Measurements from ENCODE around the gene KIRREL3. TPM values are rescaled to one million over a fixed set of nuclear protein-coding genes. Genes with fewer than 3 reads are reported as not detected.

KIRREL3 gene
- total RNA-seq, 1 donor from 2014 or later: not detected

- no peaks in the 10 kb centered on the region for H3K36me3 ChIP-seq
- H3K4me1 ChIP-seq: no peaks in the 10 kb centered on the region
- H3K27me3 ChIP-seq: peaks cover 24% of the 10 kb centered on the region
- no peaks in the 10 kb centered on the region for H3K9me3 ChIP-seq
- DNase-seq (no peak), ATAC-seq (no peak)
- H3K4me3 ChIP-seq: no peak overlapping the region
- no peak overlapping the region for H3K27ac ChIP-seq
- no peak for TF ChIP-seq CTCF (IDR thresholded peaks at IDR 0.05)
- intact Hi-C loops (cut with DNase I): no loop called here
Observed at GRCh38 chr11:126604461-126604860, 396.1 kb downstream of the KIRREL3 start.

DNA sequence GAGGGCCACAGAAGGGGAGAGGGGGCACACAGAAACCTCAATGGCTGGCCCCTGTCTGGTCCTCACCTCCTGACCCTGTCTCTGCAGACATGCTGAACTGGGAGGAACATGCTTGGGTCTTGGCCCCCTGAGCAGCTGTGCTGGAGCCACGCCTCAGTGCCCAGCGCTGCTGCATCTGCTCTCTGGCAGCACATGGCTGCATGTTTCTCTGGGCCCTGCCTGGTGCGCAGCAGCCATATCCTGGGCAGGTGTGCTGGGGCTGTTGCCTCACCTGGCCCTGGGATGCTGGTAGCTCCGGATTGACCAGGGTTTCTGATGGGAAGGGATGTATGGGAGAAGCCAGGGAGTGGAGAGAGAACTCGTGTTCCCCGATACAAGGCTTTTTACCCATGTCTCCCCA, 397.1 kb downstream of the KIRREL3 start:
- no peak overlapping the region for H3K4me3 ChIP-seq
- no peaks in the 10 kb centered on the region for H3K9me3 ChIP-seq
- intact Hi-C loops (cut with DNase I): no loop called here
- ATAC-seq (no peak), DNase-seq (no peak)
- TF ChIP-seq CTCF (IDR thresholded peaks at IDR 0.05): no peak
- H3K36me3 ChIP-seq: no peaks in the 10 kb centered on the region
- H3K27me3 ChIP-seq: peaks cover 27% of the 10 kb centered on the region
- H3K4me1 ChIP-seq: no peaks in the 10 kb centered on the region
- no peak overlapping the region for H3K27ac ChIP-seq

DNA sequence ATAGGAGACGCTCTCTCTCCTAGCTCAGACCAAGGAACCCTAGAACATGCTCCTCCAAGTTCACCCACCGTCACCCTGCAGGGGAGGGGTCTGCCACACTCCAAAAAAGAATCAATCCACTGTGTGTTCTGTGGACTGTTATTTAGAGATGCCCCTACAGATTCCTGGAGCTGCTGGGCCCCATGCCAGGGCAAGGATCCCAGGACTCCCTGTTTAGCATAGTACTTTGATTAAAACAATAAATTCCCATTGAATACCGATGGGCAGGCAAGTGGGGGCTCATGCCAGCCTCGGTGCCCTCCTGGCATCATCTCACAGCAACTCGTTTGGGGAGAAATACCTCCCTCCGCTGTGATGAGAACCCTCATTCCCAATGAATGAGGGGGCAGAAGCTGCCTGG, 397.6 kb downstream of the KIRREL3 start:
- DNase-seq (no peak), ATAC-seq (no peak)
- Histone ChIP-seq H3K27me3 (peaks cover 27% of the 10 kb centered on the region), H3K4me3 (no peak overlapping the region), H3K36me3 (no peaks in the 10 kb centered on the region), H3K4me1 (no peaks in the 10 kb centered on the region), H3K9me3 (no peaks in the 10 kb centered on the region), H3K27ac (no peak overlapping the region)
- intact Hi-C loops (cut with DNase I): no loop called here
- no peak for TF ChIP-seq CTCF (IDR thresholded peaks at IDR 0.05)

- no peaks in the 10 kb centered on the region for H3K9me3 ChIP-seq
- ATAC-seq: no peak
Observed at GRCh38 chr11:126602349-126602940, 398.1 kb downstream of the KIRREL3 start.

GRCh38 chr11:126601550-126602215, 398.9 kb downstream of the KIRREL3 start:
- intact Hi-C loops (cut with DNase I): no loop called here
- peaks cover 22% of the 10 kb centered on the region for H3K27me3 ChIP-seq
- H3K27ac ChIP-seq: no peak overlapping the region
- no peak for DNase-seq
- no peak for TF ChIP-seq CTCF (IDR thresholded peaks at IDR 0.05)
- no peaks in the 10 kb centered on the region for H3K9me3 ChIP-seq
- no peak for ATAC-seq
- no peak overlapping the region for H3K4me3 ChIP-seq
- H3K36me3 ChIP-seq: no peaks in the 10 kb centered on the region
- no peaks in the 10 kb centered on the region for H3K4me1 ChIP-seq

More at GRCh38 chr11:126602349-126602940, 398.1 kb downstream of the KIRREL3 start:
- DNase-seq: no peak
- TF ChIP-seq CTCF (IDR thresholded peaks at IDR 0.05): no peak
- H3K4me1 ChIP-seq: no peaks in the 10 kb centered on the region
- no peaks in the 10 kb centered on the region for H3K36me3 ChIP-seq
- no peak overlapping the region for H3K4me3 ChIP-seq
- intact Hi-C loops (cut with DNase I): no loop called here
- peaks cover 27% of the 10 kb centered on the region for H3K27me3 ChIP-seq
- no peak overlapping the region for H3K27ac ChIP-seq
